NCI-H1105 treated with DMSO at 0.1 percent for 48 hours (cell line): ENCODE results near the gene ATP12A.

Source experiments
- DNase-seq: peaks from one replicate; lab custom pipeline; 2025; lab: John Stamatoyannopoulos, UW

ATP12A gene

DNA sequence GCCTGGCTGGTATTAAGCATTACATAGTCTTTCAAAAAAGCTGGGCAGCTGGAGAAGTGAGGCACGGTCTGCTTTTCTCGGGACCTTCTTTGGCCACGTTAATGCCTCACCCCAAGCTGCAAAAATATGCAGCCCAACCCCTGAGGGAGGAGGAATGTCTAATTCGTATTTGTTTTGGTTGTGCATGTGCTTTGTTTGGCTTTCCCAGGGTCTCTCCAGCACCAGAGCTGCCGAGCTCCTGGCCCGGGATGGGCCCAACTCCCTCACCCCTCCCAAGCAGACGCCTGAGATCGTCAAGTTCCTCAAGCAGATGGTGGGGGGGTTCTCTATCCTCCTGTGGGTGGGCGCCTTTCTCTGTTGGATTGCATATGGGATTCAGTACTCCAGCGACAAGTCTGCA is 7.9 kb downstream of the ATP12A start:
- no peak for DNase-seq

DNA sequence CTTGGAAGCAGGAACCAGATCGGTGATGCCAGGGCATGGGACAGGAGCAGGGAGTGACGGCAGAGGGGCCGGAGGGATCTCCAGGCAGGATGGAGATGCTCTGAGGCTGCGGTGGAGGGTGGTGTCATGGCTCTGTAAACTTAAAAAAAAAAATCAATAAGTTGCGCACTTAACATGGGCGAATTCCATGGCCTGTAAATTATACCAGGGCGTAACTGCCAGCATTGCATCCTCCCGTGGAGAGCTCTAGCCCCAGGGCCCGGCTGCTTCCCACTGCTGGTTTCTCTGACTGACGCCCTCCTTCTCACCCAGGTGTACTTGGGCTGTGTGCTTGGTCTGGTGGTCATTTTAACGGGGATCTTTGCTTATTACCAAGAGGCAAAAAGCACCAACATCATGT is 8.7 kb downstream of the ATP12A start:
- DNase-seq: no peak

DNA sequence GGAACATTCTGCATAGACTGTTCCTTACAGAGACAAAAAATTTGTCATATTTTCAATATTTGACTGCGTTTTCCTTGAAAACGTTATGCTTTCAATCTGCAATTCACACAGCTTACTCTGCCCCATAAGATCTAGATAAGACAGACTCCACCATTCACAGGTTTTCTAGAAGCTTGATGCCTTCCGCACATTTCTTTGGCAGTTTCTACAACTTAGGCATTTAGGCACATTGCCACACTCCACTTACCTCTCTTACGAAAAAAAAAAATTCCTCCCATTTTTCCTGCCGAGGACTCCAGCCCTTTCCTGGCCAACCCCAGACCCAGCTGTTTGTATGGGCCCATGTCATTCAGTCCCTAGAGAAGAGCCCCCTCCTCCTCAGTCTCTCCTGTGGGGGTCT is 11.2 kb downstream of the ATP12A start:
- DNase-seq: no peak

DNA sequence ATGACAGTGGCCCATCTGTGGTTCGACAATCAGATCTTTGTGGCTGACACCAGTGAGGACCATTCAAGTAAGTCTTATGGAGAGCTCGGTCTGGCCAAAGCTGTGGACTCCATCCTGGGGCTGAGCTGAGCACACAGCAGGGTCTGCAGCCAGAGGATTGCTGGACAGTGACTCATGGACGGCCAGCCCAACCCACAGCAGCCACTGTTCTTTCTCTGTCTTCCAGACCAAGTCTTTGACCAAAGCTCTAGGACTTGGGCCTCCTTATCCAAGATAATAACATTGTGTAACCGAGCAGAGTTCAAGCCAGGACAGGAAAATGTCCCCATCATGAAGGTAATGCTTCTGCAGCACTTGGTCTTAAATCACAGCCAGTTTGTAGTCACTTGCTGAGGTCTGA is 12.4 kb downstream of the ATP12A start:
- DNase-seq: no peak

DNA sequence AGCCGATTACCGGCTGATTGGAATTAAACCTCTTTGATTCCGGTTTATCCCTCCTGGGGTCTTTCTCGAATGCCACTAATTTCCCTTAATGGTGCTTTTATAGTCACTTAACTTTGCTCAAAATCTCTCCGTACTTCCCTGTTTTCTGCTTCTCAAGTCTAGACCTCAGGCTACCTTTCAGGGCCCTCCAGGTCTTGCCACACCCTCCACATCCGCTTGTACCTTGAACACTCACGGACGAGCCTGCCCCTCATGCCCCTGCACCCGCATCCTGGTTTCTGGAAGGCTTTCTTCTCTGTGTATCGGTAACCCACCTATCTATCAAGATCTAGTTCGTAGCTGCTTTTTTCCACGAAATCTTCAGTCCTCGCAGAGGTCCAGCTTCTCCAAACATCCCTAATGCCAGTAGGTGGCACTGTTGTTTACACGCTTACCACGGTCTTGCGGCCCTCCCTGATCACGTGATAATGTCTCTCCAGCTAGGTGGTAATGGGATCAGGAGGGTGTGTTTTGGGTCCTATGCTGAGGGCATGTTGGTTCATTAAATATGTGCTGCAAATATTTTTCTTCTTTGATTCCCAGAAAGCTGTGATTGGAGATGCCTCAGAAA is 13.8 kb downstream of the ATP12A start:
- peak; percentile 61 for DNase-seq

DNA sequence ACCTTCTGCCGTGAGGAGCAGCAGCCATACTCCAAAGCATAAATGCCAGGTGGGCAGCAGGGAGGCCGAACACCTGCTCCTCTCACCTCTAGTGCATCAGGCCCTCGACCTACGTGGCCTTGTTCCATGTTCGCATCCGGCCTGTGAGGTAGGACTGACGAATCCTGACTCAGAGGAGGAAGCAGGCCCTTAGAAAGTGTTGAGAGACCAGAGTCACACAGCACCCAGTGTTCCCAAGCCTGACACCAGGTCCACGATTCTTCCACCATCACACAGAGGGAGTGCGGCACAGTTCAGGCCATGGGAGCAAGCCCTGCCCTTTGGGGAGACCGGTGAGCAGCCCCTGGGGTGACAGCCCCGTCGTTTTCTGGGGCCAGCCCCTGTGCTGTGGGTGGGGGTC is 14.7 kb downstream of the ATP12A start:
- DNase-seq: no peak

DNA sequence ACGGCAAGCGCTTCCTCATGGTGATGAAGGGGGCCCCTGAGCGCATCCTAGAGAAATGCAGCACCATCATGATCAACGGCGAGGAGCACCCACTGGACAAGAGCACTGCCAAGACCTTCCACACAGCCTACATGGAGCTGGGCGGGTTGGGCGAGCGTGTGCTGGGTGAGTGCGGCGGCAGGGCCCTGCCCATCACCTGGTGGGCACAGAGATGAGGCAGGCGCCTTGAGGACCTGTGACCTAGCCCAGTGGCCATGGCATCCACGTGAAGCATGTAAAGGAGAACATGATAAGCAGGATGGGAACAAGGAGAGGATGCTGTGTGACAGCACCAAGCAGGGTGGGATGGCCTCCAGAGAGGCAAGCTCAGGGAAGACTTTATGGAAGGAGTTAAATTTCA is 18.5 kb downstream of the ATP12A start:
- DNase-seq: no peak

DNA sequence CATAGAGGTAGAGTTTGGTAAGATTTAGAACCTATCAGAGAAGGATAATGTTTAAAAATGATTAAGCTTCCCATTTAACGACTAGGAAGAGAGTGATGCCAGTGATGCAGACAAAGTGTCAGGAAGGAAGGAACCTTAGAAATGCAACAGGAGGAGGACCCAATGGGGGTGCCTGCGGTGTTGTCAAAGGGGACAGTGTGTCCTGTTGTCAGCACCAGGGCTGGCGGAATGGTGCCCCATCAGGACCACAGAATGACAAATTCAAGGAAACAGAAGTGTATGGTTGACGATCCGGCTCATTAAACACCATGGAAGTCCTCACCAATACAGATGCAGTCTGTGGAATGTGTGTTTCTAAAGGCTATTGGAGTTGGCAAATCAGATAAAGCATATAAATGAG is 19.3 kb downstream of the ATP12A start:
- no peak for DNase-seq

DNA sequence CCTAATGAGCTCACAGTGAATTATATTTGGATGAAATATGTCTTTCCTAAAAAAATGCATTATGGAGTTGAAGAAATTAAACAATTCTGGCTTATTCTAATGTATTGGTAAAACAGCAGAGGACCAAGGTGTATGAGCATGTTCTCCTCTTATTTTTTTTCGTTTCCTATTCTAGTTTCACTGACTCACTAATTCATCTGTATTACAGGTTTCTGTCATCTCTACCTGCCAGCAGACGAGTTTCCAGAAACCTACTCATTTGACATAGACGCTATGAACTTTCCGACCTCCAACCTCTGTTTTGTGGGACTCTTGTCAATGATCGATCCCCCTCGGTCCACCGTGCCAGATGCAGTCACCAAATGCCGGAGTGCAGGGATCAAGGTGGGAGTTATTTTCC is 20.3 kb downstream of the ATP12A start:
- DNase-seq: no peak

DNA sequence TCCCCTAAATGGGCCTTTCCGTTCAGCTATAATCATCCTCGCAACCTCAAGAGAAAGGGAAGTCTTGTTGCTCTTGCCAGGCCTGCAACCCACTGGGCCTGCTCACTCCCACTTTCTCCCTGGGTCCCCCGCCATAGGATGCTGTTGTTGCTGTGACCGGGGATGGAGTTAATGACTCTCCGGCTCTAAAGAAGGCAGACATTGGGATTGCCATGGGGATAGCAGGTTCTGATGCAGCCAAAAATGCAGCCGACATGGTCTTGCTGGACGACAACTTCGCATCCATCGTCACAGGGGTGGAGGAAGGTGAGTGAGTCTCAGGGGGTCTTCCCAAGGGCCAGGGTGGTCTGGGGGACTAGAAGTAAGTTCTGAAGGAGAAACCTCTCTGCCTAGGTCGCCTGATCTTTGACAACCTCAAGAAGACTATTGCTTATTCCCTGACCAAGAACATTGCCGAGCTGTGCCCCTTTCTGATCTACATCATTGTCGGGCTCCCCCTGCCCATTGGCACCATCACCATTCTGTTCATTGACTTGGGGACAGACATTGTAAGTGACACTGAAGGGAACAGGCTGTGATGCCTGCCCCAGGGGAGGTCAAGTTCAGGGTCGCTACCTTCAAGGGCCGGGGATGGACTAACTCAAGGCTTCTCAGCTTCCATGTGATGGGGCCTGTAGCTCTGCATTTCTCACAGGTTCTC is 26.8 kb downstream of the ATP12A start:
- no peak for DNase-seq

DNA sequence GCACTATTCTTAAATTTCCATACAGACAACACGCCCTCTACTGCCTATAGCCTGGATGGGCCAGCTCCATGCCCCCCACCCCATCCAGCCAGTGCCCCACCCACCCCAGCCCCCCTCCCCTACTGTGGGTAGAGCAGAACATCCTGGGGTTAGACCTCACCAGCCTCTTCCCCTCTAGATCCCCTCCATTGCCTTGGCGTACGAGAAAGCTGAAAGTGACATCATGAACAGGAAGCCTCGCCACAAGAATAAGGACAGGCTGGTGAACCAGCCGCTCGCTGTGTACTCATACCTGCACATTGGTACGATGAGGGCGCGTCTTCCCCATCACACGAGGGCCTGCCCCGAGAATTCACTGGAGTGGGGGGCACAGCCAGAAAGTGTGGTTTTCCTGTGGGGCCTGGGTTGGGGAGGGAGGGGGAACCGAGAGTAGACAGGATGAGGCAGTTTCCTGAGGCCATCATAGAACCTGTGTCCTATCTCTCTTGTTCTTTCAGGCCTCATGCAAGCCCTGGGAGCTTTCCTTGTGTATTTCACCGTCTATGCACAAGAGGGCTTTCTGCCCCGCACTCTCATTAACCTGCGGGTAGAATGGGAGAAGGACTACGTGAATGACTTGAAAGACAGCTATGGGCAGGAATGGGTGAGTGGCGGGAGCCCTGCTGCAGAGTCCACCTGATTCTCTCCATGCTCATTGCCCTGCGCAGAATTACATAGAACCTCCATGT is 29.1 kb downstream of the ATP12A start:
- no peak for DNase-seq

DNA sequence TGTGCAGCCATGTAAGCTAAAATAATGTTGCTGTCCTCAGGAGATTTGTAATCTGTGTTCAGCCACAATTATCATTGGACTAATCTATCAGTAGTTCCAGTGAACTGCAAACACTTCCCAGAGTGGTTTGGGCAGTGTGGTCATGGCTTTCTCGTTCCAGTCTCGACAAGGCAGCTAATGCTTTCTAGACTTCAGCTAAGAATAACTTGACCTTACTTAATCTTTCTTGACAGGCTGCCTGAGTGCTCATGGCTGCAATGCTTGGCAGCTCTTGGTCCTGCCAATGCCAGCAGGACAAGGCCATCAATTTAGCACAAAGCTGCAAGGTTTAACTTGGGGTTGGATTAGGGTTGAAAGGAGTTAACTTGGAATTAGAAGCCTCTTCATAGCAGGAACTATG is 32.8 kb downstream of the ATP12A start:
- no peak for DNase-seq

DNA sequence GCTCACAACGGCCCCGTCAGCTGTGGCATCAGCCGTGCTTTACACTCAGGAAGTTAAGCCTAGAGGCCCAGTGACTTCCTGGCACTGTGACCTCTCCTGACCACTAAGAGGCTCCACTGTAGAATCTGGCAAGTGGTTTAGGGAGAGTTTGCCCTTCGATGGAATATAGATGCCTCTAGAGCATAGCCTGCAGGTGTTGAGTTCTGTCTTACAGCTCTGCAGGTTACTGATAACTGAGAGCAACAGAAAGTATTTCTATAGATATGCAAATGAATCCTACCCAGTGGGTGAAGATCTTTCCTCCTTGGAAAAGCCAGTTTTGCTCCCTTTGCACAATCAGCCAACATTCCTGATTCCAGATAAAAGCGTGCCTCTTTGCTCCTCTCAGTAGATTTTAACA is 35.8 kb downstream of the ATP12A start:
- DNase-seq: no peak

DNA sequence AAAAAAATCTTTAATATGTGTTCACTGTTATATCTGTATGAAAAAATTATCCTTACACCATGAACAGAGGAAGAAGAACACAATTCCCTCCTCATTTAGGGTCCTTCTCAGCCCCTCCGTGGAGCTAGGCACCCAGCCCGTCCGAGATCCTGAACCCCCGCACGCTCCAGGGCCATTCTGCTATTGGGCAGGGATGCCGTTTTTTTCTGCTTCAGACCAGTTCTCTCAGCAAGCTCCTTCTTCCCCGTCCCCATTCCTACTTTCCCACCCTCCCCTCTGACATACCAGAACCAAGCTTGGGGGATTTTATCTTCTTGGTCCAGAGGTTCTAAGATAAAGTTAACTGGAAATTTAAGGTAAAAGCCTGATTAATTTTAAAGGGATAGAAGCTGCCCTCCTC is 36.2 kb downstream of the ATP12A start:
- DNase-seq: no peak

DNA sequence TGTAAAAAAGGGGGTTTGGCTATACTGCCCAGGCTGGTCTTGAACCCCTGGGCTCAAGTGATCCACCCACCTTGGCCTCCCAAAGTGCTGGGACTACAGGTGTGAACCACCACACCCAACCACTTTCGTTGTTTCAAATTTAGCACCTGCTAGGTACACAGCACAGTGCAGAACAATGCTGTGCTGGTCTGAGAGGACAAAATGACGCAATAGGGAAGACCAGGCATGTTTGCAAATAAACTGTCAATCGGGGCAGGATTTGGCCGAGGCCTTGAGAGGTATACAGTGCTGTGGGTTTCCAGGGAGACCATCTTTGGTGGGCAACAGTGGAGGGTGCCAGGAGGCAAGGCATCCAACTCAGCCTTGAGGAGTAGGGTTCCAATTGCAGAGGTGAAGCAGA is 37.0 kb downstream of the ATP12A start:
- DNase-seq: no peak

DNA sequence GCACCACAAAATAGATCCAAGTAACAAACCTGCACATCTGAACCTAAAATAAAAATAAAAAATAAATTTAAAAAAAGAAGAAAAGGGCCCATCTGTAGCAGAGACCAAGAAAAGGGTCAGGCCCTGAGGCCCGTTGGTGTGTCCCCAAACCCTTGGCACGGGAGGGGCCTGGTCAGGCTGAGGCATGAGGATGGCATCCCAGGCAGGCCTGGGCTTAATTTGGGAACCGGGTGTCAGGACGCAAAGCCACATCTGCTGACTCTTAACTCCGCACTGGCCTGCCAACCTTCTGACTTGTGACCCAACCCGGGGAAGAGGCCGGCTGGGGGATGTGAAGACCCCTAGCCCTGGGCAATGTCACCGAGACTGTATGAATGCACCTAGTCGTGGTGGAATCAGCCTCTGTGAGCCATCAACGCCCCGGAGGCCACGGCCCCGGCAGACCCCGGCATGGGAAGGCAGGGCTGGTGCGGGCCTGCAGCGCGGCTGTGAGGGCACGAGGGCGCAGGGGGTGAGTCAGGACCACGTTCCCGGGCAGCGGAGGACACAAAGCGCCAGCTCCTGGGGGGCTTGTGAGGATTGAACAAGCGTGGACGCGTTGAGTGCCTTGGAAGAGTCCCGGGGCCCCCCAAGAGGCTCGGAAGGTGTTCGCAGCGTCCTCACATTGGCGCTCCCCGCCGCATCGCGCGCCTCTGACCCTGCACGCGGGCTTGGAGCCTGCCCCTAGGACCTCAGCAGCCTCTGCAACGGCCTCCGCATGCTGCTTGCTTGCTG is 38.2 kb downstream of the ATP12A start:
- DNase-seq: no peak

DNA sequence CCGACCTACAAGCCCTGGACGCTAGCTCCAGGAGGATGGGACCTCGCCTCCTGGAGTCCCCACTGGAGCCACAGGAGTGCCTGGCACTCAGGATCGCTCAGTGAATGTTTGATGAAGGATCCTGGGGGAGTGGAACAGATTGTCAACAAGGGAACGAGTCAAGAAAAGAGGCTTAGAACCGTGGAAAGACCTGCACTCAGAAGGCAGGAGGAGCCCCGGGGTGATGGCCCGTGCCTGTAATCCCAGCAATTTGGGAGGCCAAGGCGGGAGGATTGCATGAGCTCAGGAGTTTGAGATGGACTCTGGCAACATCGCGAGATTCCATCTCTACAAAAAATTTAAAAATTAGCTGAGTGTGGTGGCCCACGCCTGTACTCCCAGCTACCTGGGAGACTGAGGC is 38.9 kb downstream of the ATP12A start:
- no peak for DNase-seq

DNA sequence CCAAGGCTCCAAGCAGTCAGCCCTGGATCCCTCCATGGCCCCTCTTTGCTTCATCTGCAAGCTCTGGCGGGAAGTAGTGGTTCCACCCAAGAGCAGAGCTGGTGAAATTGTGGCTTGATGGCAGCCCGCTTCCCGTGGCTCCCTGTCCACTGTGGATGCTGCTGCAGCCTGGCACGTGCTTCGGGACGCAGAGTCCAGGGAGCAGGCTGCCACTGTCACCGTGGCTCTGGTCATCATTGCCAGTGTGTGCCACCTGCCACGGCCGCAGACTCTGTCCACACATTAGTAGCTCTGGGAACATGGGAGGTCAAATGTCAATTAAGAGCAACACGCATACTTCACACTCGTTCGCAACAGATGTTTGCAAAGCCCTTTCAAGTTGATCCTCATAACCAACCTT is 43.0 kb downstream of the ATP12A start:
- no peak for DNase-seq

DNA sequence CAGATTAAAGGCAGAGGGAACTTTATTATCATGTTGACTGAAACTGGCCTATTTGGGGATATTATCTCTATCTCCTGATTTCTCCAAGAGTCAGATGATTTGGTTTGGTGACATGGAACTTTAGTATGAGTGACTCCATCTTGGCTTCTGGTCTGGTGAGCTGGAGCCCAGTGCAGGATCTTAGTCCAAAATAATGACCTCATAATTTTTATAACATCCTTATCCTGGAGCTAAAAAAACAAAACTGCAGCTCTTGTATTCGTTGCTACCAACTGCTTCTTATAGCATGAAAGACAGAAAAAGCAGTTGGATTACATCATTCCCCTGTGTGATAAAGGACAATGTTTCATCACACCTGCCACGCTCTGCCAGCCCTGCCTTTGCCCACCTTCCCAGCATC is 44.5 kb downstream of the ATP12A start:
- no peak for DNase-seq

DNA sequence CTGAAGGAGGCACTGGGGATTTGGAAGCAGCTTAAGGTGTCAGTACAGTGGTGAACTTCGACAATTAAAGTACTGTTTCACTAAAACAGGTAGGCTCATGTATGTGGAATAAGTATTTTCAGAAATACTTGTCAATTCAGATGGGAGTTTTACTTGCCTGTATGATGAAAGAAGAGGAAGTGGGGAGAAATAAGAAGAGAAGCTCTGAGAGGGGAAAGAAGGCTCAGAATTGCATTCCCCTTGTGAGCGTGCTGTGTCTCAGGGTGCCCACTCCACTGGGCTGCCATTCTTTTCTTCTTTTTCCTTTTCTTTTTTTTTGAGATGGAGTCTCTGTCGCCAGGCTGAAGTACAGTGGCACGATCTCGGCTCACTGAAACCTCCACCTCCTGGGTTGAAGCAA is 45.2 kb downstream of the ATP12A start:
- DNase-seq: no peak

DNA sequence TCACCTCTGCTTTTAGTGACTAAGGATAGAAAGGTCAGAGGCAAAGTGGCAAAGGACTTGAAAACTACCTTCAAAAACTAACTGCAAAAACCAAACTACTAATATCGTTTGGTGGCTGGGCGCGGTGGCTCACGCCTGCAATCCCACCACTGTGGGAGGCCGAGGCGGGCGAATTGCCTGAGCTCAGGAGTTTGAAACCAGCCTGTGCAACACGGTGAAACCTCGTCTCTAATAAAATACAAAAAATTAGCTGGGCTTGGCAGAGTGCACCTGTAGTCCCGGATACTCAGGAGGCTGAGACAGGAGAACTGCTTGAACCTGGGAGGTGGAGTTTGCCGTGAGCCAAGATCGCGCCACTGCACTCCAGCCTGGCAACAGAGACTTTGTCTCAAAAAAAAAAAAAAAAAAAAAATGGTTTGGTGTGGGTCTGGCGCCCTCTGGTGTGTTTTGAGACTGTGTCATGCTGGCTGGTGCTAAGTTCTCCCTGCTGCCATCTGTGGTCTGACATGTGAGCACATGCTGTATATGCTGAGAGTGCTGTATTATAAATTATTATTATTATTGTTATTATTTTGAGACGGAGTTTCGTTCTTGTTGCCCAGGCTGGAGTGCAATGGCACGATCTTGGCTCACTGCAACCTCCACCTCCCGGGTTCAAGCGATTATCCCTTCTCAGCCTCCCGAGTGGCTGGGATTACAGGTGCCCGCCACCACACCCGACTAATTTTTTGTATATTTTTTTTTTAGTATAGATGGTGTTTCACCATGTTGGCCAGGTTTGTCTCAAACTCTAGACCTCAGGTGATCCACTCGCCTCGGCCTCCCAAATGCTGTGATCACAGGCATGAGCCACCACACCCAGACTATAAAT is 47.8 kb downstream of the ATP12A start:
- DNase-seq: peak; percentile 0
